HG03064 (cell line): ENCODE measurements around the gene NAPB.
"Not testable (repeated sequence)": the region's sequence is repeated elsewhere in the genome, so short reads cannot be mapped to it uniquely, and the experiment has no call there.

Experiments
- ATAC-seq: cut with Tn5 transposase; IDR thresholded peaks from one replicate; pipeline ENCODE4 v1.9.1; 2021; ENCODE audit warnings: low read depth; ENCODE audit not compliant: unreplicated experiment

NAPB gene

DNA sequence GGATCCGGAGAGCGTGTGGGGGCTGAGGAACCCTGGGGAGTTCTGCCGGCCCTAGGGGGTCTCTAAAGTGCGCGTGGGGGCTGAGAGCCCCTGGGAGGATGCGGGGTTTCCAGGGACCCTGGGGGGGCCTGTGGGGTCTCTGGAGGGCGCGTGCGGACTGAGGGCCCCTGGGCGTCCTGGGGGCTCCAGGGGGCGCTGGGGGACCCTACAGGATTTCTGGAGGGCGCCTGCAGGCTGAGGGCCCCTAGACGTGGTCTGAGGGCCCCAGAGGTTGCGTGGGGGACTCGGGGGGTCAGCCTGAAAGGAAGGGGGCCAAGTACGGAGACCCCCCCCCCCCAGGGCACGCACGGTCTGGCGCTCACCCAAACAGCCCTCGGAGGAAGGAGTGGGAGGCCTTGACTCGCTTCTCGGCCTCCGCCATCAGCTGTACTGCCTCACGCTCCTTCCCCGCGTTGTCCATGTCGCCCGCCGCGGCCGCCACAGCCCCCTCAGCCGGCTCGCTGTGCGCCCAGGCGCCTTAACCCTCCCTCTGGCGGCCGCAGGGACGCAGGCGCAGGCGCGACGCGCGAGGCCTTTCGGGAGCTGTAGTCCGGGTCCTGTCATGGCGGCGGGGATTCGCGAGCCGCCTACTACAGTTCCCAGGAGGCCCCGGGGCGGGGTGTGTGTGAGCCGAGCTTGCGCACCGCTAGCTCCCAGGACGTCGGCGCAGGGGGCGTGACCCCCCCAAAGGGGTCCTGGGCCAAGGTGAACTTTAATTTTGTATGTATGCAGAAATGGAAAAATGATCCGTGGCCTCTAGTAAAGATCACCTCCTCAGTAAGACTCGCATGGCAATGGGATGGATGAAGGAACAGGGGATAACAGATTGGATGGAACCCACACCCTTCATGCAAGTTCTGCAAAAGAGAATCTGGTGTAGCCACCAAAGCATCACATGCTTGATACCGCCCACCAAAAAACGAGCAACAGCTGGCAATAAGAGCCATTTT is at the start of gene NAPB:
NAPB (minus strand) TSS at position 546 of the 989 bp plus-strand sequence; CDS start at position 460, 86 bp downstream.
- ATAC-seq: peak; percentile 95

DNA sequence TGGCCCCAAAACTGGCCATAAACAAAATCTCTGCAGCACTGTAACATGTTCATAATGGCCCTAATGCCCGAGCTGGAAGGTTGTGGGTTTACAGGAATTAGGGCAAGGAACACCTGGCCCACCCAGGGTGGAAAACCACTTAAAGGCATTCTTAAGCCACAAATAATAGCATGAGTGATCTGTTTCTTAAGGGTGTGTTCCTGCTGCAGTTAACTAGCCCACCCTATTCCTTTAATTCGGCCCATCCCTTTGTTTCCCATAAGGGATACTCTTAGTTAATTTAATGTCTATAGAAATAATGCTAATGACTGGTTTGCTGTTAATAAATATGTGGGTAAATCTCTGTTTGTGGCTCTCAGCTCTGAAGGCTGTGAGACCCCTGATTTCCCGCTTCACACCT is 45.7 kb upstream of the NAPB start:
- not testable (repeated sequence) for ATAC-seq

DNA sequence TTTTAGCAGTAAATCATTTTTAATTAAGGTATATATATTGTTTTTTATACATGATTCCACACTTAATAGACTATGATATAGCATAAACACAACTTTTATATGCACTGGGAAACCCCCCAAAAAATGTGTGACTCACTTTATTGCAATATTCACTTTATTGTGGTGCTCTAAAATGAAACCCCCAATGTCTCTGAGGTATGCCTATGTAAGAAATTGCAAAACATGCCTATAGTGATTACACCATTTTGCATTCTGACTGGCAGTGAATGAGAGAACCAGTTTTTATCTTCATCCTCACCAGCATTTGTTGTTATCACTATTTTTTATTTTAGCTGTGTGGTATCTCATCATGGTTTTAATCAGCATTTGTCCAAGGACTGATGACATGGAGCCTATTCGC is 39.9 kb upstream of the NAPB start:
- ATAC-seq: no peak

DNA sequence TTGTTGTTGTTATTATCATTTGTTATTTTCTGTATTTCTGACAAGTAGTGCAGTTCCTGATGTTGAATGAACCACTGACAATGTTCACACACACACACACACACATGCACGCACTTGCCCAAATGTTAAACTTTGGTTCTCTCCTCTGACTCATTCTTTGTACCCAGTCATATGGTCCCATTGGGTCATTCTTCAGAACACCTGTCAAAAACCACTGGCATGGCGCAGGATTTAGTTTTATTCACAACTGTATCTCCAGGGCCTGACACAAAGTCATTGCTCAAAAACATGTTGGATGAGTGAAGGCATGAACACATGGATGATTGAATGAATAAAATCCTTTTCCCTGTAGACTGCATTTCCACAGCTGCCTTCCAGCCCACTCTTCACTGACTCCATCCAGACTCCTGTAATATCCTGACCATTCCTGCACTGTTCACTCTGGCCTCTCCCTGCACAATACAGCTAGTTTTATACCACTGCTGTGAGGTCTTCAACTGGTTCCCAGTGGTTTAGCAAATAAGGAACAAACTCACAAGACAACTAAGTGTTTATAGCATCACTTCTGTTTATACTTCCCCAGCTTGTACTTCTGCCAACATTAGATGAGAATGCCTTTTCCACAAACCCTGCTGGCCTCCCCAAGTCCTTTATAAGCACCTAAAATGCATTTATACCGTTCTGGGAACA is 38.3 kb upstream of the NAPB start:
- ATAC-seq: no peak

DNA sequence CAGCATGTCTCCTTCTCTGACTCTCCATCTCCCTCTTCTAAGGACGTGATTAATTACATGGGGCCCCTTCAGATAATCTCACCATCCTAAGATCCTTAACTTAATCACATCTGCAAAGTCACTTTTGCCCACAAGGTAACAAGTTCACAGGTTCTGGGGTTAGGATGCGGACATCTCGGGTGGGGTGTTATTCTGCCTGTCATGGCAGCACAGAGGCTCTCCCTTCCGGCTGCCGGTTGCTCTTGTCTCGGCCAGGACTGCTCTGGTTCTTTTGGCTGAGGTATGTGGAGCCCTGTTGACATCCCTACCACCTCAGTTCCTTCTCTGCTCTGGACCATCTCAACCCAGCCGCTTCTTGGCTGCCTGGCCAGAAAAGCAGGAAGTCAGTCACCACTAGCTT is 35.6 kb upstream of the NAPB start:
- ATAC-seq: no peak

DNA sequence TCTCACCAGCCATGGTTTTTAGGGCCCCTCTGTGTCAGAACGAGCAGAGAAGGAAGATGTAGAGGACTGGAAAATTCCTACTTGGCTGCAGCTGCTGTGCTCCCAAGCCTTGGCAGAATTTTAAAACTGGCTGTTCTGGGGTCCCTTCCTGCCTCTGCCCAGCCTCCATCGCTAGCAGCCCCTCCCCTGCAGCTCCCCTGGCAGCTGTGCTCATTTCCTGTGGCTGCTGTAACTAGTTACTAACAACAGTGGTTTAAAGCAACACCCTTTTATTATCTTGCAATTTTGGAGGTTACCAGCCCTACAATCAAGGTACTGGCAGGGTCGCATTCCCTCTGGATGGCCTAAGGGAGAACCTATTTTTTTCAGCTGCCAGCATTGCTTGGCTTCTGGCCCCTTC is 35.1 kb upstream of the NAPB start:
- no peak for ATAC-seq

DNA sequence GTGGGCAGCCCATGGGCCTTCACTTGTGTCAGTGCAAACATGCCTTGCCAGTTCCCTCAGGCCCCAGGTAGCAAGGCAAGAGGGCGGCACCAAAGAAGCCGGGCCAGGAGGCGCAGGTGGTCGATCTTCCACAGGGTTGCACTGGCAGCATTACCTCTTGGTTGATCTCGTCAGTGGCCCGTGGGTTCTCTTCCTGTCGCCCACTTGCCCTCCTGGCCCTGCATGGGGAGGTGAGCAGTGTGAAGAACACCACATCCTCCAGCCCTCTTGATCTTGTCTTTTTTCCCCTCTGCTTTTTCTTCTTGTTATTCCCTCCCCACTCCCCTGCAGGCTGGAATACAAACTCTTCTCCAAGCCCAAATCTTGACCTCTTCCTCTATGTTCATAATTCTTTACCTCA is 34.4 kb upstream of the NAPB start:
- no peak for ATAC-seq

DNA sequence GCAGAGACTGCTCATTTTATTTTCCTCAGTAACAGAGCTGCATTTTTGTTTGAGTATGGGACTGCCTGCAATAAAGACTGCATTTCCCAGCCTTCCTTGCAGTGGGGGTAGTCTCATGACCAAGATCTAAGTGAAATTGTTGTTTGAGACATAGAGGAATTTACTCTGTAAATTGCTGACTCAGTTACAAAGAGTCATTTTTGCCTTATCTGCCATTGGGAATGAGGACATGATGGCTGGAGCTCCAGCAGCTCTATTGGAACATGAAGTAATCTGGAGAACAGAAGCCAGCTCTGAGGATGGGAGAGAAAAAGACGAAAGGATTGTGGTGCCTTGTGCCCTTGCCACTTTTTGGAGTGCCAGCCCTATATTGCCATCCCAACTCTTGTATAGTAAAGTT is 33.5 kb upstream of the NAPB start:
- ATAC-seq: no peak

DNA sequence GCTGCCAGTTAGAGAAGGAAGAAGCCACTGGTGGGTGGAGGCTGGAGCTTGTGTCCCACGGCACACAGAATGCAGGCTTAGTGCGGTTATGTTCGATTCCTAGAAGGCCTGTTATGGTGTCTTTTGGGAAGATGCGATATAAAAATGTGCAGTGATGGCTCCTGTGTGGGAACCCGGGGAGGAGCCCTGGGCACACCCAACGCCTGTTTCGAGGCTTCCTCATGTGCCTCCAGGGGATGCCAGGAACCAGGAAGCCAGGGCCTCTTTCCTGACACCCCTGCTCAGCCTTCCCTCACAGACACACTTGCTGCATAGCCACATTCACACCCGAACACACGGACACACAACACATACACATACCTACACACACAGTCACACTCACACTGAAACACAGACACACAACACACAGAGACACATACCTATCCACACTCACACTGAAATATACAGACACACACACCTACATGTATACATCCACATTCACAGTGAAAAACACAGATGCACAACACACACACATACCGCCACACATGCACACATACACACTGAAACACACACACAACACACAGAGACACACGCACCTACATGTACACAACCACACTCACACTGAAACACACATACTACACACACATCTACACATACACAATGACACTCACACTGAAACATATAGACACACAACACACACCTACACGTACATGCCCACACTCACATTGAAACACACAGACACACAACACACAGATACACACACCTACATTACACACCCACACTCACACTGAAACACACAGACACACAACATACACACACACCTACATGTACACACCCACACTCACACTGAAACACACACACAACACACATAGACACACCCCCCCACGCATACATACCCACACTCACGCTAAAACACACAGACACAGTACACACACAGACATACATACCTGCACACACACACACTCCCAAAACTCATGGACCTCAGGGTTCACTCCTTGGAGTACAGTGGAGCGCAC is 32.6 kb upstream of the NAPB start:
- no peak for ATAC-seq

DNA sequence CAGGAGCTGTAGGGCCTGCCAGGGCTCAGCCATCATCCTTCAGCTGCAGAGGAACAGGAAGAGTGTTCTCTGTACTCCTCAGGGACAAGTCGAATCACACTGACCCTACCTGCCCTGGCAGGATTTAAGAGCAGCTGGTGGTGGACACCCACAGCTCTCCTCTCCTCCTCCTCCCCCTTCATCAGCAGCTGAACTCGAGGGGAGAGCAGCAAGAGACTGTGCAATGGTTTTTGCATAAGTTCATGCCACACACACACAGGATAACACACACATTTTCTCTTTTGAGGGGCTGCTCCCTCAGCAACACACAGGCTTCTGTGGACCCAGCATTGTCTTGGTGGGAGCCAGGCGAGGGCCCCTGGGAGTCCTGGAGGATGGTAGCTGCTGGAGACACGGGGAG is 31.5 kb upstream of the NAPB start, which contains the start of gene CST11:
CST11 (minus strand) TSS at position 101 of the 400 bp plus-strand sequence; CDS start at position 36, 65 bp downstream.
- no peak for ATAC-seq

DNA sequence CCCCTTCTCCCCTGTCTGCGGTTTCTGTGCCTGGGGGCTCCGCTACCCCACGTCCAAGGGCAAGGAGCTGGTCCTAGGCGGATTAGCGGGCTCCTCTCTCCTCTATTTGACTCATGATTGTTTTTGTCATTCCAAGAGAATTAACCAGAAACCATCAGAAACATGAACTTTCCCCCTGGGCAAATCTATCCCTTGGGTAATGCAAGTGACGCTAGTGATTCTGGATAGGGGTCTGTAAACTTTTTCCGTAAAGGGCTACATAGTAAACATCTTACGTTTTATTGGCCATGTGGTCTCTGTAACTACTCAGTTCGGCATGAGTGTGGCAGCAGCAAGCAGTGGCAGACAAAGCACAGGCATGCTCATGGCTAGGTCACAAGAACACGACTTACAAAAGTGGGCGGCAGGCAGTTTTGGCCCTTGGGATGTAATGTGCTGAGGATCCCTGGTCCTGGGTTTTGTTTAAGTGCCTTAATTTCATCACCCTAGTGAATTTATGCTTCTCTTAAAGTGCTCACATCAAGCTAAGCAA is 30.7 kb upstream of the NAPB start:
- no peak for ATAC-seq

DNA sequence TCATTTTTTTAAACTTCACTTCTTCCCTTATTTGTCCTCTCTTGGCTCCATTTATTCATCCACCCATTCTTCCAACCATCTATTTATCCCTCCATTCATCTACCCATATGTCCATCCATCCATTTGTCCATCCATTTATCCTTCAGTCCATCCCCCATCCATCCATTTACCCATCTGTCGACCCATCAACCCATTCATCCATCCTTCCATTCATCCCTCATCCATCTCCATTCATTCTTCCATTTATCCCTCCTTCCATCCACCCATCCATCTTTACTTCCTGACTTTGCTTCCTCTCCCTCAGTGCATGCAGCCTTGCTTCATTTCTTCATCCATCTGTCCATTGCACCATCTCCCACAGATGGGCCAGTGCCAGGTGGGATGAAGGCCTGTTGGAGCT is 29.6 kb upstream of the NAPB start:
- no peak for ATAC-seq

DNA sequence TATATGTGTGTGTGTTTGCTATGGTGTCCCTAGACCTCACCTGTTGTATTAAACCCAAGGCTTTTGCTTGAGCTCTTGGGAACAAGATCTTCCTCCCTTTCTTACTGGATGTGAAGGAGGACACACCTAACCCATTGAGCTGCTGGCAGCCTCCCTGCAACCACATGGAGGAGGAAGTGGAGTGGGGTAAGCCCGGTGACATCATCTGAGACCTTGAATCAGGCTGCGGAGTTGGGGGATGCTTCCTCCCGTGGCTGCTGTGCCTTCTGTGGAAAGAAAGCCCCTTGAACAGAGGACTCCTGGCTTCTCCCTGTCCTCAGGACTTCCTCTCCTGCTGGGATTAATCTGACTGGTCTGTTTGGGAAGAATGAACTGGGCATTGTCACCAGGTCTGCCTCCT is 28.1 kb upstream of the NAPB start:
- ATAC-seq: no peak

DNA sequence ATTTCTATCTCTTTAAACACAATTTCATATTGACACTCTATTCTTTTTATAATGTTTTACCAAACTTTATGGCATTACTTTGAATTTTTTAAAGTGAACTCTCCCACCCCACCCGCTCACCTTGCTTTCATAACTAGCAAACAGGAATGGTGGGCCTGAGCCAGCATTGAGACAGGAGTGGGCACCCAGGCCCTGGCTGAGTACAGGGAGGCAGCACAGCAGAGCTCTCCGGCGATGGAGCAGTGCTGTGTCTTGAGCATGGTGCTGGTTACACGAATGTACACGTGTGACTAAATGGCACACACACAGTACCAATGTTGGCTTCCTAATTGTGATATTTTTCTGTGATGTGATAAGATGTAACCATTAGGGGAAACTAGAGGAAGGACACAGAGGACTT is 26.9 kb upstream of the NAPB start:
- no peak for ATAC-seq

DNA sequence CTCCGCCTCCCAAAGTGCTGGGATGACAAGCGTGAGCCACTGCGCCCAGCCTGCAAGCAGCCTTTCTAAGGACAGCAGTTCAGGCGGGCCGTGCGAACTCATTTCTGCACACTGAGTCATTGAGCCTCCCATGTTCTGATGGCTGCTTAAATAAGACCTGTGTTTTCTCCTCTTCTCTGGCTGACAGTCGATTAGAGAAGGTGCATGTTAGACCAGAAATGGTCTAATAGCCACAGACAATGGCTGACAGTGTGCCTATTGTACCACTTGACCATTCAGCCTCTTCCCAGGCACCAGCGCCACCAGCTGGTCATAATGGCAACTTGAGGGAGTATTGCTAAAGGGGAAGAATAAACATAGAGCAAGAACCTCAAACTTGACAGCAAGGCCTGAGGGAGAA is 25.2 kb upstream of the NAPB start:
- no peak for ATAC-seq

DNA sequence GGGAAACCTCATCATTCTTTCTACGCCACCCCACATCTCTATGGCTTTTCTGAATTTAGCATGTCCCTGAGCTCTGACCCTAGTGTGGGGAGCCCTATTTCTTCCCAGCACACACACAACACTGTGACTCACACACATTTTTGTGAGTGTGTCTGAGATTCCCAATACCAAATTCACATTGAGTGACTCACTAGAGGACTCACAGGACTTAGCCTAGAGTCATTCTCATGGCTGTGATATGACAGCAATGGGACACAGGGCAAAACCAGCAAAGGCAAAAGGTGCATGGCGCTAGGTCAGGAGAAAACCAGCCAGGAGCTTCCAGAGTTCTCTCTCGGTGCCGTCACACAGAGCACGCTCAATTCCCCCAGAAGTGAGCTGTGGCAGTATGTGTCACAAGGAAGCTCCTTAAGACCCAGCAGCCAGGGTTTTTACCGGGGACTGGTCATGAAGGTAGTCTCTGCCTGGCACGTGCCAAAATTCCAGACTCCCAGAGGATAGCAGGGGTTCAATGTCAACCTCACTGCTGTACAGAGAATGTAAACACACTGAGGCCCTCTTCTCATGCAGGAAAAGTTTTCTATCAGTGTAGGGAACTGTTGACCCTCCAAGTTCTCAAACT is 24.4 kb upstream of the NAPB start:
- no peak for ATAC-seq

DNA sequence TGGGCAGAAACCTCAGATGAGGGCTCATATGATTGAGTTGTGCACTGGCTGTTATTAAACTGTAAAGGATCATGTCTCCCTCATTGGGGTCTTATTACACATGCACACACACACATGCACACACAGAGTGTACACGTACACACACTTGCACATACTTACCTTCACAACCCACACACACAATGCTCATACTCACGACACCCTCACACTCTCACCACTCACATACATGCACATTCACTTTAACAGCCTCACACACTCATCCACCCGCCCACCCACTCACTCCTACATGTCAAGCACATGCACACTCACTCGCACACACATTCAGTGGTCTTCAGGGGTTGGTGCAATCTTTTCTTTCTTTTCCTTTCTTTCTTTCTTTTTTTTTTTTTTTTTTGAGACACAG is 23.6 kb upstream of the NAPB start:
- no peak for ATAC-seq

DNA sequence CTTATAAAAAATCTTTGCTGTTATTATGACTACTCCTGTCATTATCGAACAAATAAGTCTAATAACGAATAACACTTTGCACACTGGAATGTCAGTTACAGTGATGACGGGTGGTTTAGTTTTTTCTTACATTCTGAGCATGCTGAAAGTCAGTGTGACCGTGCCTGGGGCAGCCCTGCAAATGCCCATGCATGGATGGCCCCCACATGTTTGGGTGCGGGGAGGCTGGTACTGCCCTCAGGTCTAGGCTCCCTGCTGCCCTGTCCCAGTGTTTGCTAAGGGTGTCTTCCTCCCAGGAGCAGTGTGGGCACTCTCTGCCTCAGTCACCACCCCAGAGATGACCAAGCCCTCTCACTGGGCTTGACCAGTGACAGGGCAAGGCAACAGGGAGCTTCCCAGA is 21.1 kb upstream of the NAPB start:
- no peak for ATAC-seq

DNA sequence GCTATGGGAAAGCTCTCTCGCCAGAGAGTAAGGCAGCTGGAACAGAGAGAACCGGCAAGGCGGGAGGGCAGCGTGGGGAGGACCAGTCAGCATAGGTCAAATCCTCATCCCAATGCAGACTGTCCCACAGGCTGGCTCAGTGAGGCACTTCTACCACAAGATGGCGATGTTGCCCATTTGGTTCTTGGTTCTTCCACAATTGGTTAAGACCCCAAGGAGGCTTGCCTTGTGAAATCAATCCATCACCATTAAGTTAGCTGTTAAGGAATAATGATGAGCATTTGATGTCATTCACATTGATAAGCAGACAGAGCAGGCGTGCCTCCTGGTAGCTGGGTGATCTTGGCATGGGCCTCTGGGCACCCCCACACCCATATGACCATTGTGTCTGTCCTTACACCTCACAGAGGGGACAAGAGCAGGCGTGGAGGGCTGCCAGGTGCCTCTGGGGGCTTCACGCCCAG is 20.6 kb upstream of the NAPB start:
- ATAC-seq: no peak

DNA sequence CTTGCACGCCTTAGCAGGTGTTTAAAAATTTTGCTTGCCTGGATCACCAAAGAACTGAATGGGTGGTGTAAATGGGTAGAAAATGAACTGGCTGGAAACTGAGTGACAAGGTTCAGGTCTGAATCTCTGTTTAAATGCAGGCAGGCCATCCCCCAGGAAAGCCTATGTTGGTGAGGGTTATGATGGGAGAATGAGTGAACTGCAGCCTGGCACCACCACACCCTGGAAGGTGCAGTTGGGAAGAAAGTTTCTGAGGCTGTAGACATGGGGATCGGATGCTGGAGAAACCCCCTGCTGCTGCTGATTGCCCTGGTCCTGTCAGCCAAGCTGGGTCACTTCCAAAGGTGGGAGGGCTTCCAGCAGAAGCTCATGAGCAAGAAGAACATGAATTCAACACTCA is 18.7 kb upstream of the NAPB start:
- ATAC-seq: no peak
